HUES6 (cell line): ENCODE measurements around the gene SOX18.

Experiments
- H3K27ac ChIP-seq: 2 replicates; pipeline ENCODE4 v1.7.0; 2013; ENCODE audit warnings: low read depth, mild to moderate bottlenecking, low read length, inconsistent platforms
- H3K27me3 ChIP-seq: 2 replicates; pipeline ENCODE4 v1.6.1; 2013; ENCODE audit warnings: low read length; ENCODE audit not compliant: control insufficient read depth, insufficient read depth
- H3K36me3 ChIP-seq: 2 replicates; pipeline ENCODE4 v1.6.1; 2013; ENCODE audit warnings: low read length; ENCODE audit not compliant: control insufficient read depth, insufficient read depth
- H3K4me1 ChIP-seq: 2 replicates; pipeline ENCODE4 v1.6.1; 2013; ENCODE audit warnings: low read length; ENCODE audit not compliant: control insufficient read depth, insufficient read depth
- H3K4me3 ChIP-seq: 2 replicates; pipeline ENCODE4 v1.5.1; 2013; ENCODE audit warnings: low read depth, low read length
- H3K9ac ChIP-seq: one replicate; pipeline ENCODE4 v1.6.1; 2013; ENCODE audit warnings: mild to moderate bottlenecking, low read length
- H3K9me3 ChIP-seq: 2 replicates; pipeline ENCODE4 v1.6.1; 2013; ENCODE audit warnings: low read depth, low read length; ENCODE audit not compliant: control insufficient read depth, insufficient read depth

SOX18 gene

DNA sequence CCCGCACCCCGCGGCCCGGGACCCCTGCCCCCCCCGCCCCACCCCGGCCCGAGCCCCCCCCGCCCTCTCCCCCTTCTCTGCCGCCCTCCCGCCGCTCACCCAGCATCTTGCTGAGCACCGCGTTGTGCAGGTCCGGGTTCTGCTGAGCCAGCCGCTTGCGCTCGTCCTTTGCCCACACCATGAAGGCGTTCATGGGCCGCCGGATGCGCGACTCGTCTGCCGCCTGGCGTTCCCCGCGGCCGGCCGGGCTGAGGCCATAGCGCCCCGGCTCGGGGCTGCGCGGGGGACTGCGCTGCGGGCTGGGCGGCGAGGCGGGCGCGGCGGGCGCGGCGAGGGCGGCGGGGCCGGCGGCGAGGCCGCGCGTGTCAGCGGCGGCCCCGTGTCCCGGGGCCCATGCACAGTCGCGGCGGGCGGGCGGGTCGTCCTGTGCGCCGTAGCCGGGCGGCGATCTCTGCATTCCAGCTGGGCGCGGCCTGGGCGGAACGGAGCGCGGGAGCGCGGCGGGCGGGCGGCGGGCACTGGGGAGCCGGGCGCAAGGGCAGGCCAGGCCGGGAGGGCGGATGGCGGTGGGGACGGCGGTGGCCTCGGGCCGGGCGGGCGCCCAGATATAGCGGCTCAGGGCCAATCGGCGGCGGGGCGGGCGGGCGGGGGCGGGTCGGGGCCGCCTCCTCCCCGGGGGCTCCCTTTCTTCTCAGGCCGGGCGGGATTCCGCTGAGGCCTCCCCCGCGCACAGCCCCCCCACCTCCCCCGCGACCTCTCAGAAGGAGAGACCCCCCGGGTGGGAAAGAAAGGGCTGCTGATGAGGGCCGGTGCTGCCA, at the start of gene SOX18:
Gene SOX18, minus strand, starts transcription at position 580 of the 818 bp plus-strand sequence. Its CDS starts 123 bp downstream, at position 457.
- Histone ChIP-seq H3K4me3 (peak within 1 kb of the TSS; percentile 52), H3K9ac (peak within 1 kb of the TSS; percentile 33), H3K4me1 (peaks cover 37% of the 10 kb centered on the region), H3K9me3 (no peaks in the 10 kb centered on the region), H3K27me3 (peaks cover 66% of the 10 kb centered on the region), H3K36me3 (no peaks in the 10 kb centered on the region), H3K27ac (no peak within 1 kb of the TSS)

- H3K4me1 ChIP-seq: no peaks in the 10 kb centered on the region; the same call in 1 of the 2 replicates
- H3K36me3 ChIP-seq: no peaks in the 10 kb centered on the region
- no peak overlapping the region for H3K4me3 ChIP-seq
- no peak overlapping the region for H3K27ac ChIP-seq
- no peak overlapping the region for H3K9ac ChIP-seq
- H3K9me3 ChIP-seq: no peaks in the 10 kb centered on the region; the same call in 1 of the 2 replicates
- H3K27me3 ChIP-seq: peaks cover 28% of the 10 kb centered on the region
Measured at GRCh38 chr20:64098471-64099013, 49.1 kb upstream of the SOX18 start.

DNA sequence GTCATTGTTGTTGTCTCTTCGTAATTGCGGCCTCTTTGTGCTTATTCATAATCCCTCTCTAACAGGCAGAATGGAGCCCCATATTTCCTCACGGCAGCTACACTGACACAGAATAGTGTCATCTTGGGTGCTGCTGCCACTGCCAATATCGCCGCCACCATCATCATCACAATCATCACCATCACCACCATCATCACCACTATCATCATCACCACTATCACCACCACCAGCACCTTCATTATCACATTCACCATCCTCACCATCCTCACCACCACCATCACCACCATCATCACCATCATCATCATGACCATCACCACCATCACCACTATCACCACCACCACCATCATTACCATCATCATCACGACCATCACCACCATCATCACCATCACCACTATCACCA, 47.1 kb upstream of the SOX18 start:
- no peak overlapping the region for H3K4me3 ChIP-seq
- no peaks in the 10 kb centered on the region; the same call in 1 of the 2 replicates for H3K9me3 ChIP-seq
- H3K27me3 ChIP-seq: peaks cover 27% of the 10 kb centered on the region
- no peaks in the 10 kb centered on the region for H3K36me3 ChIP-seq
- no peak overlapping the region for H3K9ac ChIP-seq
- H3K27ac ChIP-seq: no peak overlapping the region
- H3K4me1 ChIP-seq: peaks cover 5% of the 10 kb centered on the region; the same call in 1 of the 2 replicates

- no peaks in the 10 kb centered on the region; the same call in 1 of the 2 replicates for H3K9me3 ChIP-seq
- H3K27me3 ChIP-seq: peaks cover 25% of the 10 kb centered on the region
- H3K4me3 ChIP-seq: no peak overlapping the region
- no peak overlapping the region for H3K9ac ChIP-seq
- H3K27ac ChIP-seq: no peak overlapping the region
- H3K36me3 ChIP-seq: no peaks in the 10 kb centered on the region
- H3K4me1 ChIP-seq: peaks cover 5% of the 10 kb centered on the region; the same call in 1 of the 2 replicates
Measured at GRCh38 chr20:64095927-64096326, 46.5 kb upstream of the SOX18 start.

GRCh38 chr20:64095455-64095854, 46.0 kb upstream of the SOX18 start:
- Histone ChIP-seq H3K9me3 (no peaks in the 10 kb centered on the region; the same call in 1 of the 2 replicates), H3K9ac (no peak overlapping the region), H3K27me3 (peaks cover 20% of the 10 kb centered on the region; the same call in 1 of the 2 replicates), H3K4me1 (peaks cover 5% of the 10 kb centered on the region; the same call in 1 of the 2 replicates), H3K27ac (no peak overlapping the region), H3K36me3 (no peaks in the 10 kb centered on the region), H3K4me3 (no peak overlapping the region)

DNA sequence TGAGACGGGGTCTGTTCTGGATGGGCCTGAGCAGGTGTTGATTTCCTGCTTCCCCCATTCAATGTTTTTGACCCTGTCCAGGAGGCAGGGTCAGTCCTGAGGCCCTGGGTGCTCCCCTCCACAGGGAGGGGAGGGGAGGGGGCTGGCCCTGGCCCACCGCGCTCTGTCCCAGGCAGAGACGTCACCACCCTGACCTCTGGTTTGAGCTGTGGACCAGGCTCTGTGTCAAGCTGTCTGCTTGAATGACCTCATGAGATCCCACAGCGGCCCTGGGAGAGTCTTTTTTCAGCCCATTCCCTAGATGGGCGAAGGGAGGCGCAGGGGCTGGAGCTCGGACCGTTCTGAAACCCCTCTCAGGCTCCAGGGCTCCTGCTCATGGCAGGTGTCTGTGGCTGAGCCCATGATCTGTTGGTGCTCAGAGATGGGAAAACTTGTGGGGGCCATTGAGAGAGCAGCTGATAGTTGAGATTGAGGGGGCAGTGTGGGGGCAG, 43.6 kb upstream of the SOX18 start:
- H3K36me3 ChIP-seq: no peaks in the 10 kb centered on the region
- H3K27ac ChIP-seq: no peak overlapping the region
- H3K4me3 ChIP-seq: no peak overlapping the region
- H3K9me3 ChIP-seq: no peaks in the 10 kb centered on the region; the same call in 1 of the 2 replicates
- peaks cover 35% of the 10 kb centered on the region; the same call in 1 of the 2 replicates for H3K27me3 ChIP-seq
- H3K9ac ChIP-seq: no peak overlapping the region
- peaks cover 5% of the 10 kb centered on the region; the same call in 1 of the 2 replicates for H3K4me1 ChIP-seq

DNA sequence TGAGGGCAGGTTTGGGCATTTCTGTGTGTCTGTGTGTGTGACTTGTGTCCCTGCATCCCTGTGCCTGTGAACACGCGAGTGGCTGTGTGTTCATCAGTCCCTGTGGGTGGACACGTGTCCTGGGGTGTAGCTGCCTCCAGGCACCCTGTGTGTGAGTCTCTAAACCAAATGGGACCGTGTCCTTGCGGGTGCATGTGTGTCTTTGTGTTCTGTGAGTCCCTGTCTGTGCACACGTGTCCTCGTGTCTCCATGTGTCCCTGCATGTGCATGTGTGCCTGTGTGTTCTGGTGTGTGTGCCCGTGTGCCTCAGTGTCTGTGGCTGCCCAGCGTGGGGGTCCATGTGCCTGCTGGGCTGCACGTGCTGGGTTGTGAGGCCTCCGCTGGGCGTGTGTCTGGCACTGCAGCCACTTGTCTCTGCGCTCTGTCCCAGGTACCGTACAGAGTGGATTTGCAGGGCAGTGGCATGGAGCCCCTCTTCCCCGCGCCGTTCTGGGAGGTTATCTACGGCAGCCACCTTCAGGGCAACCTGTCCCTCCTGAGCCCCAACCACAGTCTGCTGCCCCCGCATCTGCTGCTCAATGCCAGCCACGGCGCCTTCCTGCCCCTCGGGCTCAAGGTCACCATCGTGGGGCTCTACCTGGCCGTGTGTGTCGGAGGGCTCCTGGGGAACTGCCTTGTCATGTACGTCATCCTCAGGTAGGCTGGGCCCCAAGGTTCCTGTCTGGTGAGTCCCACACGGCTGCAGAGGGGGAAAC, 43.0 kb upstream of the SOX18 start:
- H3K27ac ChIP-seq: no peak overlapping the region
- H3K9ac ChIP-seq: no peak overlapping the region
- H3K36me3 ChIP-seq: no peaks in the 10 kb centered on the region
- H3K4me3 ChIP-seq: no peak overlapping the region
- peaks cover 39% of the 10 kb centered on the region; the same call in 1 of the 2 replicates for H3K27me3 ChIP-seq
- peaks cover 5% of the 10 kb centered on the region; the same call in 1 of the 2 replicates for H3K4me1 ChIP-seq
- H3K9me3 ChIP-seq: no peaks in the 10 kb centered on the region; the same call in 1 of the 2 replicates

DNA sequence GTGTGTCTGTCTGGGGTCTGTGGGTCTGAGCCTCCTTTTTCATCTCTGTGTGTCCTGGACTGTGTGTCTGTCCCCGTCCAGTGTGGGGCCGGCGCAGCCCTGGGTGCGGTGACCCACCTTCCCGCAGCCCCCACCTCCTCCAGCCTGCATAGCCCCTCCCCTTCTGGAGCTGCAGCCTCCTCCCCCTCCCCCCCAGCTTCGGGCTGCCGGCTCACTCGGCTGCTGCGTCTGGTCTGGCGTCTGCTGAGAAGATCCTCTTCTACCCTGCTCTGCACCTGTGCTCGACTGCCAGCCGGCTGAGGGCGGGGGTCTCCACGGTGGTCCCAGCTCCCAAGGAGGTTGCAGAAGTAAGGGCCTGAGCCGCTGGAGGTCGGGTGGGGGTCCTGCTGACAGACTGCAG, 42.3 kb upstream of the SOX18 start:
- Histone ChIP-seq H3K27ac (no peak overlapping the region), H3K9me3 (no peaks in the 10 kb centered on the region; the same call in 1 of the 2 replicates), H3K4me3 (no peak overlapping the region), H3K36me3 (no peaks in the 10 kb centered on the region), H3K9ac (no peak overlapping the region), H3K27me3 (peaks cover 39% of the 10 kb centered on the region; the same call in 1 of the 2 replicates), H3K4me1 (peaks cover 5% of the 10 kb centered on the region; the same call in 1 of the 2 replicates)

DNA sequence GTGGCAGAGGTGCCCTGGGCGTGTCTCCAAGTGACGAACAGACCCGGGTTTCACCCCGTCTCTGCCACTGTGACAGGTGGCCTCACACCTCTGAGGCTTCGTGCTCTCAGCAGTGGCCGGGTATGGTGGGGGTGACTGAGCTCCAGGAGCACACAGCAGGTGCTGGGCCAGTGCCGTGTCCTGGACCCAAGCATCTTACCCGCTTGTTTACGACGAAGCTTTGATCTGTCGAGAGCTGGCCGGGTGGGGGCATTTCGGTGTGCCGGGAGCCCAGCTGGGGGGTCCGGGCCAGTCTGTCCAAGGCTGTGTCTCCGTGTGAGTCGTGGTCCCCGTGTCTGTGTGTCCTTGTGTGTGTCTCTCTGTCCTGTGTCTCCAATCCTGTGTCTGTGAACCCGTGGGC, 41.9 kb upstream of the SOX18 start:
- no peak overlapping the region for H3K9ac ChIP-seq

DNA sequence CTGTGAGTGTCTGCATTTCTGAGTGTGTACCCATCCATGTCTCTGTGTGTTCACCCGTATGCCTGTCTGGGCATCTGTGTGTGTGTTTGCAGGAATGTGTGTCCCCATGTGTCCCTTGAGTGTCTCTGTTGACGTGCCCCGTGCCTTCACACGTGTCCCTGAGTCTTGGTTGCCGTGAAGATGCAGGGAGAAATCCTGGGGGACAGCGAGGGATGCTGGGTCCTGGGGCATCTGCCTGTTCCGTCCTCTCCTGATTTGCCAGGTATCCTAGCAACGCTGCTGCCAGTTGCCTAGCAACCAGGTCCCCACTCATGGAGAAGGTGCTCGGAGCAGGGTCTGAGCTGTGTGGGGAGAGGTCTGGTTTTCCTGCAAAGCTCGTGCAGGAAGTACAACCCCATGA, 40.7 kb upstream of the SOX18 start:
- Histone ChIP-seq H3K27ac (no peak overlapping the region), H3K4me1 (peaks cover 5% of the 10 kb centered on the region; the same call in 1 of the 2 replicates), H3K36me3 (no peaks in the 10 kb centered on the region), H3K9ac (no peak overlapping the region), H3K4me3 (no peak overlapping the region), H3K27me3 (peaks cover 51% of the 10 kb centered on the region), H3K9me3 (no peaks in the 10 kb centered on the region)

More for the DNA sequence above, 41.9 kb upstream of the SOX18 start:
- Histone ChIP-seq H3K9me3 (no peaks in the 10 kb centered on the region), H3K27me3 (peaks cover 39% of the 10 kb centered on the region; the same call in 1 of the 2 replicates), H3K4me1 (peaks cover 5% of the 10 kb centered on the region; the same call in 1 of the 2 replicates), H3K27ac (no peak overlapping the region), H3K4me3 (no peak overlapping the region), H3K36me3 (no peaks in the 10 kb centered on the region)
